Thyroid gland (tissue), 4 donors: ENCODE measurements around the gene TUBE1. TPM values are rescaled to one million over a fixed set of nuclear protein-coding genes. Genes with fewer than 3 reads are reported as not detected.
"Not testable (repeated sequence)": the region's sequence is repeated elsewhere in the genome, so short reads cannot be mapped to it uniquely, and the experiment has no call there.

Experiments used
- DNase-seq, 2 donors: peaks; one replicate each; pipeline ENCODE4 v3.0.0-alpha.2; 2019
- H3K27ac ChIP-seq, 3 donors: fragments of 200-600 bp; sonication (generic); 1 replicate in 2 of 3; 2 replicates in 1 of 3; pipeline ENCODE4 v1.5.1; 2016 to 2019; ENCODE audit warnings: mild to moderate bottlenecking in 1 of 3, moderate library complexity in 1 of 3
- H3K27me3 ChIP-seq: fragments of 200-600 bp; sonication (generic); one replicate; pipeline ENCODE4 v1.5.1; 2019
- H3K36me3 ChIP-seq, 2 donors: fragments of 200-600 bp; sonication (generic); one replicate each; pipeline ENCODE4 v1.5.1; 2016 to 2019
- H3K4me1 ChIP-seq, 2 donors: fragments of 200-600 bp; sonication (generic); one replicate each; pipeline ENCODE4 v1.5.1; 2017 to 2019
- H3K4me3 ChIP-seq, 3 donors: fragments of 200-600 bp; sonication (generic); replicated peaks in 1 of 3; 1 replicate in 2 of 3; 2 replicates in 1 of 3; pipeline ENCODE4 v1.5.1; 2016; ENCODE audit warnings: mild to moderate bottlenecking in 1 of 3
- H3K9me3 ChIP-seq: fragments of 200-600 bp; sonication (generic); one replicate; pipeline ENCODE4 v1.5.1; 2017
- POLR2A ChIP-seq, 2 donors: fragments of 450-650 bp; IDR thresholded peaks; one replicate each; pipeline ENCODE4 v1.6.1; 2017; ENCODE audit warnings: antibody characterized with exemption in 2 of 2, mild to moderate bottlenecking in 2 of 2, moderate library complexity in 1 of 2
- WGBS, 2 donors: methylation state at CpG; one replicate each; pipeline ENCODE4 v1.1.5; 2017; 5-methylcytosine and 5-hydroxymethylcytosine counted together
- intact Hi-C: fragments of 100-400 bp; cut with DNase I; formaldehyde crosslinking; loops from one replicate; pipeline ENCODE4 v1.15.1; 2023
- total RNA-seq, 4 donors: library from RNA; depleted of rRNA; stranded (reverse); fragments of >200 nt; gene quantifications; one replicate each; pipeline ENCODE4 v1.2.3, GENCODE V29; 2016
- TF ChIP-seq, protein P1 (sequence below), 6 experiments: fragments of 200-600 bp in 3 of 6; fragments of 450-650 bp in 3 of 6; sonication (generic) in 3 of 6; IDR thresholded peaks; one replicate each; pipeline ENCODE4 v1.5.1; 2016 to 2019; ENCODE audit warnings: antibody characterized with exemption in 6 of 6, mild to moderate bottlenecking in 2 of 6, inconsistent platforms in 1 of 6, moderate library complexity in 1 of 6

The TUBE1 gene
- total RNA-seq, 4 donors from 2014 or later, result 28.8 to 56.4 (median 38.8) TPM

DNA sequence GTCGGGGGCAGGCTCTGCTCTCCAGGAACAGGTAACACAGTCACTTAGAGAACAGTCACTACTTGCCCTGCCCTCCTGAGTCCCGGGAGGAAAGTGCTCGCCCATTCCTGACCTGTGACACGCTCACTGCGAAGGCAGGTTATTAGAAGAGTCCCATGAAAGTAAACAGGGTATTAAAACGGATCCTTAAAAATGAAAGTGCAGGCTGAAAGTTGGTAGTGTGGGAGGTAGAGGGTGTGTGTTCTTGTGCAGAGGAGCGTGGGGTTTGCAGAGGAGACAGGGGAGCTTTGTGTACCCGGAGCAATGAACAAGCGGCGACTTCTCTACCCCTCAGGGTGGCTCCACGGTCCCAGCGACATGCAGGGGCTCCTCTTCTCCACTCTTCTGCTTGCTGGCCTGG lies 33.3 kb downstream of the TUBE1 start, which contains the start of gene CCN6:
Gene CCN6 (plus strand): TSS at position 104 of the 400 bp plus-strand sequence. CDS start 254 bp downstream, at position 358.
- no peak for DNase-seq
- no peaks in the 10 kb centered on the region for H3K4me1 ChIP-seq
- intact Hi-C loops, result no loop called here
- H3K27me3 ChIP-seq, result no peaks in the 10 kb centered on the region
- no peak within 1 kb of the TSS for H3K27ac ChIP-seq
- H3K4me3 ChIP-seq, result no peak within 1 kb of the TSS
- no peaks in the 10 kb centered on the region for H3K9me3 ChIP-seq
- no peak for TF ChIP-seq POLR2A (IDR thresholded peaks at IDR 0.05)
- TF ChIP-seq, protein P1, sequence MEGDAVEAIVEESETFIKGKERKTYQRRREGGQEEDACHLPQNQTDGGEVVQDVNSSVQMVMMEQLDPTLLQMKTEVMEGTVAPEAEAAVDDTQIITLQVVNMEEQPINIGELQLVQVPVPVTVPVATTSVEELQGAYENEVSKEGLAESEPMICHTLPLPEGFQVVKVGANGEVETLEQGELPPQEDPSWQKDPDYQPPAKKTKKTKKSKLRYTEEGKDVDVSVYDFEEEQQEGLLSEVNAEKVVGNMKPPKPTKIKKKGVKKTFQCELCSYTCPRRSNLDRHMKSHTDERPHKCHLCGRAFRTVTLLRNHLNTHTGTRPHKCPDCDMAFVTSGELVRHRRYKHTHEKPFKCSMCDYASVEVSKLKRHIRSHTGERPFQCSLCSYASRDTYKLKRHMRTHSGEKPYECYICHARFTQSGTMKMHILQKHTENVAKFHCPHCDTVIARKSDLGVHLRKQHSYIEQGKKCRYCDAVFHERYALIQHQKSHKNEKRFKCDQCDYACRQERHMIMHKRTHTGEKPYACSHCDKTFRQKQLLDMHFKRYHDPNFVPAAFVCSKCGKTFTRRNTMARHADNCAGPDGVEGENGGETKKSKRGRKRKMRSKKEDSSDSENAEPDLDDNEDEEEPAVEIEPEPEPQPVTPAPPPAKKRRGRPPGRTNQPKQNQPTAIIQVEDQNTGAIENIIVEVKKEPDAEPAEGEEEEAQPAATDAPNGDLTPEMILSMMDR (IDR thresholded peaks at IDR 0.05), result no peak
- no peaks in the 10 kb centered on the region for H3K36me3 ChIP-seq
- 77 to 79% methylated on average over 12 of the region's 12 CpGs for WGBS, 2 donors

DNA sequence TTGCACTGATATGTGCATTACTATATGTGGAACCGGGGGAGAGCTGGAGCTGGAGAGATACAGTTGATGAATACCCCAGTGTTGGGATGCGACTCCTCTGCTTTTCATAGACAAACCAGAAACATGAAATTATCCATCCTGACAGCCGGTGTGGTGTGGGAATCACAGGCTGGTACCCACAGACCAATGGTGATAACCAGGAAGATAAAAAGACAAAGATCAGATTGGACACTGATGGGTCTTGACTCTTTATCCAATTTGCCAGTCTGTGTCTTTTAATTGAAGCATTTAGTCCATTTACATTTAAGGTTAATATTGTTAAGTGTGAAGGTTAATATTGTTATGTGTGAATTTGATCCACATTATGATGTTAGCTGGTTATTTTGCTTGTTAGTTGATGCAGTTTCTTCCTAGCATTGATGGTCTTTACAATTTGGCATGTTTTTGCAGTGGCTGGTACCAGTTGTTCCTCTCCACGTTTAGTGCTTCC lies 36.0 kb downstream of the TUBE1 start:
- intact Hi-C loops, result not testable (repeated sequence)

DNA sequence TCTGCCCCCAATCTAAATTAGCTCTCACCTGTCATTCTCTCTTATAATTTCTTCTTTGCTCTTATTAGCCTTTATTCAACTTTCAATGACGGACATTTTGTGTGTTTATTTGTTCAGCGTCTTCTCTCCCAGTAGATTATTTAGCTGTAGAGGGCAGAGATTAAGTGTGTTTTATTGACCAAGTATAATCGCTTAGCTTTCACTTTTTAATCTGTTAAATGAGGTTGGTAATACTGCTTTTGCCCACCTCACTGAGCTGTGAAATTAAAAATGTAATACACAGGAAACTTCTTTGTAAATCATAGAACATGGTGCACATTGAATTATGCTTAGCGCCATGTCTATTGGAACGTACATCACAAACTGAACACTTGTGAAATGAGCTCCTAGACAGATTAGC lies 36.9 kb downstream of the TUBE1 start:
- H3K27ac ChIP-seq, result no peak overlapping the region
- 93 to 95% methylated on average over 5 of the region's 5 CpGs for WGBS, 2 donors
- H3K4me1 ChIP-seq, result no peaks in the 10 kb centered on the region
- DNase-seq, result no peak
- H3K36me3 ChIP-seq, result no peaks in the 10 kb centered on the region
- TF ChIP-seq POLR2A (IDR thresholded peaks at IDR 0.05), result no peak
- TF ChIP-seq, protein P1 (IDR thresholded peaks at IDR 0.05), result no peak
- H3K27me3 ChIP-seq, result no peaks in the 10 kb centered on the region
- H3K4me3 ChIP-seq, result no peak overlapping the region
- intact Hi-C loops, result no loop called here
- H3K9me3 ChIP-seq, result no peaks in the 10 kb centered on the region

More for the DNA sequence above, 36.0 kb downstream of the TUBE1 start:
- not testable (repeated sequence) for H3K4me3 ChIP-seq, H3K9me3 ChIP-seq, H3K36me3 ChIP-seq, H3K4me1 ChIP-seq, H3K27me3 ChIP-seq, DNase-seq, H3K27ac ChIP-seq
- WGBS, 2 donors, result 87 to 92% methylated on average over 4 of the region's 4 CpGs

DNA sequence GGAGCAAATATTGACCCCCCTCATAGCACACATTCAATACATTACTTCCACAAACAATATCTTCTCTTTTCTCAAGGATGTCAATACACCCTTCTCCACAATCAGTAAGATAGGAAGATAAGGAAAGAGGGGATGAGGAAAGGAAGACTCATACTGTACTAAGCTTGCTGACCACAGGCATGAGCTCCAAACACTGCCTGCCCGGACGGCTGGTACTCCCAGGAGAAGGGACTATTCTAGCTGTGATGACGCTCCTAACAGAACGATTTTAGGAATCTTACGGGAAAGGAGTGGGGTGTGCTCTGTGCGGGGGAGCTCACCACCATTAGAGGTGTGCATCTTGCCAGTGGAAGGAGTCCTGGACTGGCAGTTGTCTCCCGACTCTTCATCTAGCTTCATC lies 37.3 kb downstream of the TUBE1 start:
- WGBS, 2 donors, result 90 to 91% methylated on average over 7 of the region's 7 CpGs
- no peaks in the 10 kb centered on the region for H3K9me3 ChIP-seq
- TF ChIP-seq, protein P1 (IDR thresholded peaks at IDR 0.05), result no peak
- no peak for TF ChIP-seq POLR2A (IDR thresholded peaks at IDR 0.05)
- intact Hi-C loops, result loop anchor here (10.0 kb wide), 1 partner anchor 785 kb away; no protein-coding TSS in a partner anchor
- no peaks in the 10 kb centered on the region for H3K4me1 ChIP-seq
- no peaks in the 10 kb centered on the region for H3K36me3 ChIP-seq
- H3K27me3 ChIP-seq, result no peaks in the 10 kb centered on the region
- no peak overlapping the region for H3K27ac ChIP-seq
- H3K4me3 ChIP-seq, result no peak overlapping the region
- DNase-seq, result no peak

DNA sequence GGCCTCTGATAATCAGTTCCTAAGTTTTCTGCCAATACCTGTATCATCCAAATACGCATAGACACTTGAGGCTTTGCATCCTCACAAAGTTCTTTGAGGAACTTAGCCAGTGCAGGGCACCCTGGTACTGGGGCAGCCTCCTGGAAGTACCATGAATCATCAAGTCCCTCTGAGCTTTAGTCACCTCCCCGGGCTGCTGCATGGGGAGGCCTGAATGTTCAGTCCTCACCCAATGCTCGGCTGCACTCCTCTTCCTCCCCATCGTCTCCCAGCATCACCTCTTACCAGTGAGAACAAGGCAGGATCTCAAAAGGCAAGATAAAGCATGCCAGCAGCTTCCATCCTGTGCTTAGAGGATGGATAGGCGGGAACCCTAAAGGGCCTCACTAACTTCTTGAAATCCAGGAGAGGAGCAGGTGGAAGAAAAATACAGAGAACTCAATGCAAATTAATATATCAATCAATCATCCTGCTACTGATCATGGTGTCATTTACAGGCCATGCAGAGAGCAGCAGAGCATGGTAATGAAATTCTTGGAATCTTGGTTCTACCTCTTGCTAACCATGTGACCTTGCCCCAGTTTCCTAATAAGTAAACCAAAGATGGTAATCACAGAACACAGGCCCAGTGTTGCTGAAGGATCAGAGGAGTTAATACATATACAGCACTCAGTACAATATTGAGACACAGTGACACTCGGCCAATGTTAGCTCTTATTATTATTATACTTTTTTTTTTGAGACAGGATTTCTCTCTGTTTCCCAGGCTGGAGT lies 38.1 kb downstream of the TUBE1 start:
- WGBS, 2 donors, result 87 to 91% methylated on average over 6 of the region's 6 CpGs
- Histone ChIP-seq H3K4me1 (no peaks in the 10 kb centered on the region), H3K27me3 (no peaks in the 10 kb centered on the region), H3K4me3 (no peak overlapping the region), H3K9me3 (no peaks in the 10 kb centered on the region), H3K36me3 (no peaks in the 10 kb centered on the region), H3K27ac (no peak overlapping the region)
- intact Hi-C loops, result loop anchor here (10.0 kb wide), 1 partner anchor 784 kb away; no protein-coding TSS in a partner anchor
- TF ChIP-seq, protein P1 (IDR thresholded peaks at IDR 0.05), result no peak
- TF ChIP-seq POLR2A (IDR thresholded peaks at IDR 0.05), result no peak
- no peak for DNase-seq

DNA sequence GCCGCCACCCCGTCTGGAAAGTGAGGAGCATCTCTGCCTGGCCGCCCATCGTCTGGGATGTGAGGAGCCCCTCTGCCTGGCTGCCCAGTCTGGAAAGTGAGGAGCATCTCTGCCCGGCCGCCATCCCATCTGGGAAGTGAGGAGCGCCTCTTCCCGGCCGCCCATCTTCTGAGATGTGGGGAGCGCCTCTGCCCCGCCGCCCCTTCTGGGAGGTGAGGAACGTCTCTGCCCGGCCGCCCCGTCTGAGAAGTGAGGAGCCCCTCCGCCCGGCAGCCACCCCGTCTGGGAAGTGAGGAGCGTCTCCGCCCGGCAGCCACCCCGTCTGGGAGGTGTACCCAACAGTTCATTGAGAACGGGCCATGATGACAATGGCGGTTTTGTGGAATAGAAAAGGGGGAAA lies 39.8 kb downstream of the TUBE1 start:
- intact Hi-C loops, result loop anchor here (10.0 kb wide), 1 partner anchor 783 kb away; no protein-coding TSS in a partner anchor
- not testable (repeated sequence) for H3K9me3 ChIP-seq, DNase-seq, H3K27ac ChIP-seq, H3K4me1 ChIP-seq, H3K36me3 ChIP-seq, H3K4me3 ChIP-seq, H3K27me3 ChIP-seq
- WGBS, 2 donors, result 92 to 96% methylated on average over 19 to 24 of the region's 25 CpGs
